PC-3 (cell line): ENCODE data around the gene SLC2A4.

ENCODE experiments used
- CTCF ChIP-seq: fragments of 300-600 bp; sonication (generic); conservative IDR thresholded peaks from 2 replicates; pipeline ENCODE4 v1.5.1; 2017; ENCODE audit warnings: antibody characterized with exemption, low read depth, mild to moderate bottlenecking, low read length
- EZH2 ChIP-seq: fragments of 300-600 bp; sonication (generic); IDR thresholded peaks from one replicate; pipeline ENCODE4 v1.6.1; 2017; ENCODE audit warnings: antibody characterized with exemption, mild to moderate bottlenecking, low read length; ENCODE audit not compliant: unreplicated experiment

- TF ChIP-seq CTCF (no peak), EZH2 (no peak)
Observed at GRCh38 chr17:7262935-7263800, 18.4 kb upstream of the SLC2A4 start.
